K562 (cell line): ENCODE results near the gene ERC2. TPM values are rescaled to one million over a fixed set of nuclear protein-coding genes. Genes with fewer than 3 reads are reported as not detected.

Experiments
- ATAC-seq: fragments of 200-7000 bp; cut with Tn5 transposase; 3 replicates; pipeline ENCODE4 v1.9.1; 2020; ENCODE audit warnings: moderate library complexity
- BruUV-seq: library from RNA; stranded (reverse); fragments of 400-500 nt; replicated peaks from 2 replicates; lab custom pipeline; 2021; lab: Mats Ljungman, UMichigan
- CTCF ChIA-PET: fragments of 300-600 bp; formaldehyde crosslinking; extraction: SDS; loops from one replicate; lab custom pipeline; 2021; ENCODE audit warnings: low intra/inter-chr PET ratio; lab: Yijun Ruan, JAX
- POLR2A ChIA-PET: fragments of 300-600, 350-650 bp; sonication (Branson Sonifier 250); formaldehyde crosslinking; extraction: SDS; loops from one replicate; lab custom pipeline; 2021; ENCODE audit warnings: antibody characterized with exemption, inconsistent platforms; lab: Yijun Ruan, JAX
- DNase-seq, 4 experiments: peaks; one replicate each; pipeline versions ENCODE4 v3.0.0 to v3.0.0-alpha.2; 2011 to 2018; ENCODE audit warnings: low spot score in 3 of 4, mixed read lengths in 3 of 4; ENCODE audit errors: extremely low read depth in 1 of 4
- FAIRE-seq: peaks from 2 replicates; lab custom pipeline; 2011; peaks lifted over from hg19 to GRCh38; lab: Jason Lieb, UNC
- H2AFZ ChIP-seq: 2 replicates; pipeline ENCODE4 v1.6.0; 2011; ENCODE audit warnings: low read depth, low read length, control low read depth, inconsistent platforms
- H3K27ac ChIP-seq: fragments of 200-600 bp; 3 replicates; pipeline ENCODE4 v1.8.0; 2011; ENCODE audit warnings: low read depth, mild to moderate bottlenecking, control low read depth, inconsistent platforms, low read length, moderate library complexity, mixed read lengths; ENCODE audit errors: extremely low read depth
- H3K27me3 ChIP-seq, 2 experiments: fragments of 300-600 bp in 1 of 2; 2 replicates in 1 of 2; 3 replicates in 1 of 2; pipeline versions ENCODE4 v1.6.0 to v1.8.0; 2011; ENCODE audit warnings: inconsistent platforms in 2 of 2, low read length in 2 of 2, mild to moderate bottlenecking in 1 of 2, mixed read lengths in 1 of 2, moderate library complexity in 1 of 2; ENCODE audit not compliant: control insufficient read depth in 2 of 2, insufficient read depth in 2 of 2
- H3K36me3 ChIP-seq: fragments of 300-600 bp; 3 replicates; pipeline ENCODE4 v1.8.0; 2011; ENCODE audit warnings: mild to moderate bottlenecking, low read length, inconsistent platforms; ENCODE audit not compliant: control insufficient read depth, insufficient read depth
- H3K4me1 ChIP-seq, 2 experiments: fragments of 200-600 bp in 1 of 2; replicated peaks in 1 of 2; 2 replicates in 1 of 2; 3 replicates in 1 of 2; pipeline versions ENCODE4 v1.5.1 to v1.8.0; 2011; ENCODE audit warnings: inconsistent platforms in 2 of 2, low read length in 2 of 2, mild to moderate bottlenecking in 1 of 2, mixed read lengths in 1 of 2, moderate library complexity in 1 of 2; ENCODE audit not compliant: control insufficient read depth in 2 of 2, insufficient read depth in 2 of 2
- H3K4me2 ChIP-seq: 2 replicates; pipeline ENCODE4 v1.6.1; 2011; ENCODE audit warnings: low read length, control low read depth, inconsistent platforms, mixed read lengths; ENCODE audit not compliant: insufficient read depth
- H3K4me3 ChIP-seq: fragments of 200-600 bp; sonication (generic), shearing (Covaris generic); 2 replicates; pipeline ENCODE4 v1.5.1; 2016; ENCODE audit warnings: control low read depth, inconsistent platforms
- H3K79me2 ChIP-seq: fragments of 200-600 bp; 3 replicates; pipeline ENCODE4 v1.8.0; 2011; ENCODE audit warnings: low read length, inconsistent platforms; ENCODE audit not compliant: control insufficient read depth, insufficient read depth
- H3K9ac ChIP-seq, 2 experiments: 2 replicates each; pipeline versions ENCODE4 v1.6.0 to v1.6.1; 2011; ENCODE audit warnings: low read depth in 2 of 2, low read length in 2 of 2, control low read depth in 1 of 2, inconsistent platforms in 1 of 2, mild to moderate bottlenecking in 1 of 2, mixed read lengths in 1 of 2; ENCODE audit not compliant: insufficient read depth in 1 of 2
- H3K9me1 ChIP-seq: one replicate; pipeline ENCODE4 v1.6.0; 2011; ENCODE audit warnings: inconsistent platforms, mild to moderate bottlenecking, low read length, moderate library complexity; ENCODE audit not compliant: control insufficient read depth, insufficient read depth
- H3K9me3 ChIP-seq: replicated peaks from 2 replicates; pipeline ENCODE4 v1.5.1; 2011; ENCODE audit warnings: low read depth, low read length, inconsistent platforms; ENCODE audit not compliant: control insufficient read depth, insufficient read depth
- H4K20me1 ChIP-seq: replicated peaks from 2 replicates; pipeline ENCODE4 v1.6.1; 2011; ENCODE audit warnings: low read length, inconsistent platforms, mixed read lengths; ENCODE audit not compliant: control insufficient read depth, insufficient read depth
- ARNT ChIP-seq, 2 experiments: fragments of 450-650 bp; IDR thresholded peaks; 2 replicates each; pipeline ENCODE4 v1.6.1; 2016; ENCODE audit warnings: mild to moderate bottlenecking in 1 of 2
- CBFB ChIP-seq: sonication (generic); formaldehyde crosslinking; IDR thresholded peaks from 2 replicates; pipeline ENCODE4 v1.4.0; 2020; ENCODE audit warnings: mild to moderate bottlenecking, missing genetic modification reagents
- CREBBP ChIP-seq: IDR thresholded peaks from one replicate; pipeline ENCODE4 v1.6.1; 2012; ENCODE audit warnings: low read depth, mild to moderate bottlenecking, control low read depth, inconsistent platforms, low read length
- ESRRA ChIP-seq: fragments of 450-650 bp; IDR thresholded peaks from 2 replicates; pipeline ENCODE4 v1.6.1; 2014; ENCODE audit warnings: low read depth, mild to moderate bottlenecking, moderate library complexity, borderline replicate concordance
- EZH2 ChIP-seq: IDR thresholded peaks from 2 replicates; pipeline ENCODE4 v1.6.1; 2012; ENCODE audit warnings: low read depth, mild to moderate bottlenecking, inconsistent platforms, low read length, borderline replicate concordance
- JUND ChIP-seq, 2 experiments: IDR thresholded peaks; 2 replicates in 1 of 2; 3 replicates in 1 of 2; pipeline ENCODE4 v1.6.1; 2011; ENCODE audit warnings: borderline replicate concordance in 2 of 2, low read depth in 2 of 2, low read length in 2 of 2, improper control_type of control experiment in 1 of 2, missing biosample characterization in 1 of 2, missing genetic modification characterization in 1 of 2, missing genetic modification reagents in 1 of 2
- KDM1A ChIP-seq, 2 experiments: fragments of 450-650 bp; IDR thresholded peaks; 2 replicates each; pipeline ENCODE4 v1.6.1; 2016; ENCODE audit warnings: mild to moderate bottlenecking in 2 of 2
- KLF13 ChIP-seq: fragments of 450-650 bp; IDR thresholded peaks from 2 replicates; pipeline ENCODE4 v1.6.1; 2016; ENCODE audit warnings: missing genetic modification characterization, low read depth, mild to moderate bottlenecking, missing compliant biosample characterization, moderate library complexity, borderline replicate concordance
- PML ChIP-seq: IDR thresholded peaks from 2 replicates; pipeline ENCODE4 v1.6.1; 2012; ENCODE audit warnings: low read length, inconsistent platforms
- RBBP5 ChIP-seq: fragments of 200-600 bp; sonication (generic); IDR thresholded peaks from 2 replicates; pipeline ENCODE4 v1.6.1; 2012; ENCODE audit warnings: borderline replicate concordance, mild to moderate bottlenecking, low read length, control low read depth, inconsistent platforms; ENCODE audit not compliant: insufficient read depth, poor library complexity, severe bottlenecking
- TAF1 ChIP-seq: IDR thresholded peaks from 2 replicates; pipeline ENCODE4 v1.6.1; 2011; ENCODE audit warnings: mild to moderate bottlenecking, low read length, moderate library complexity; ENCODE audit not compliant: insufficient read depth, control insufficient read depth, severe bottlenecking; ENCODE audit errors: extremely low read depth
- TRIM24 ChIP-seq, 2 experiments: fragments of 450-650 bp; IDR thresholded peaks; 2 replicates each; pipeline ENCODE4 v1.6.1; 2016
- ZNF217 ChIP-seq: sonication (generic); formaldehyde crosslinking; IDR thresholded peaks from 2 replicates; pipeline ENCODE4 v1.8.0; 2022; ENCODE audit warnings: mild to moderate bottlenecking, missing genetic modification reagents
- WGBS: fragments of 100-300 bp; shearing (Covaris generic); methylation state at CpG from one replicate; pipeline ENCODE4 v1.1.6; 2016; ENCODE audit warnings: low coverage, mixed read lengths; ENCODE audit not compliant: insufficient coverage; ENCODE audit errors: missing lambda C conversion rate; 5-methylcytosine and 5-hydroxymethylcytosine counted together
- in situ Hi-C: fragments of 300-500 bp; cut with MboI; formaldehyde crosslinking; loops from 4 replicates; pipeline ENCODE4 v1.15.0; 2018; ENCODE audit warnings: inconsistent platforms, mixed read lengths
- intact Hi-C: fragments of 100-400 bp; cut with micrococcal nuclease; formaldehyde crosslinking; loops from 2 replicates; pipeline ENCODE4 v1.14.2; 2022
- polyA plus RNA-seq, 8 experiments: library from polyadenylated mRNA; depleted of rRNA in 4 of 8; stranded (reverse) in 5 of 8; unstranded in 3 of 8; fragments of >200 nt; fragmentation: Nextera tagmentation in 2 of 8; fragmentation: Illumina TruSeq in 1 of 8; extraction: Ambion mirVana in 2 of 8; extraction: Trizol in 1 of 8; gene quantifications; 2 replicates each; pipeline versions ENCODE4 v1.2.1 to v1.2.3, GENCODE V29; 2011 to 2014; ENCODE audit warnings: inconsistent platforms in 1 of 8, missing spikeins in 1 of 8
- total RNA-seq, 7 experiments: library from RNA; depleted of rRNA in 6 of 7; stranded (reverse); fragments of >200 nt in 6 of 7; fragmentation: Illumina TruSeq in 2 of 7; extraction: Trizol in 2 of 7; gene quantifications; 2 replicates each; pipeline versions ENCODE4 v1.2.1 to v1.2.3, GENCODE V29; 2011 to 2021; ENCODE audit warnings: low replicate concordance in 1 of 7
- TF ChIP-seq, protein P1 (sequence below): fragments of 250-450 bp; sonication (Bioruptor Pico); IDR thresholded peaks from 2 replicates; pipeline ENCODE4 v1.4.0; 2020; ENCODE audit warnings: borderline replicate concordance
- TF ChIP-seq, protein P2 (sequence below): sonication (generic); formaldehyde crosslinking; IDR thresholded peaks from 2 replicates; pipeline ENCODE4 v1.8.0; 2022; ENCODE audit warnings: mild to moderate bottlenecking, missing genetic modification reagents
- TF ChIP-seq, protein P3 (sequence below): fragments of 450-650 bp; formaldehyde crosslinking; IDR thresholded peaks from 2 replicates; pipeline ENCODE4 v1.4.0; 2022; ENCODE audit warnings: missing genetic modification characterization

ERC2 gene
- total and polyA plus RNA-seq, 9 of the 15 experiments (the other 6 are each of a cell fraction or from before 2014, with no cell fraction given) = 0.04 to 0.18 (median 0.07) TPM; not detected in 2

DNA sequence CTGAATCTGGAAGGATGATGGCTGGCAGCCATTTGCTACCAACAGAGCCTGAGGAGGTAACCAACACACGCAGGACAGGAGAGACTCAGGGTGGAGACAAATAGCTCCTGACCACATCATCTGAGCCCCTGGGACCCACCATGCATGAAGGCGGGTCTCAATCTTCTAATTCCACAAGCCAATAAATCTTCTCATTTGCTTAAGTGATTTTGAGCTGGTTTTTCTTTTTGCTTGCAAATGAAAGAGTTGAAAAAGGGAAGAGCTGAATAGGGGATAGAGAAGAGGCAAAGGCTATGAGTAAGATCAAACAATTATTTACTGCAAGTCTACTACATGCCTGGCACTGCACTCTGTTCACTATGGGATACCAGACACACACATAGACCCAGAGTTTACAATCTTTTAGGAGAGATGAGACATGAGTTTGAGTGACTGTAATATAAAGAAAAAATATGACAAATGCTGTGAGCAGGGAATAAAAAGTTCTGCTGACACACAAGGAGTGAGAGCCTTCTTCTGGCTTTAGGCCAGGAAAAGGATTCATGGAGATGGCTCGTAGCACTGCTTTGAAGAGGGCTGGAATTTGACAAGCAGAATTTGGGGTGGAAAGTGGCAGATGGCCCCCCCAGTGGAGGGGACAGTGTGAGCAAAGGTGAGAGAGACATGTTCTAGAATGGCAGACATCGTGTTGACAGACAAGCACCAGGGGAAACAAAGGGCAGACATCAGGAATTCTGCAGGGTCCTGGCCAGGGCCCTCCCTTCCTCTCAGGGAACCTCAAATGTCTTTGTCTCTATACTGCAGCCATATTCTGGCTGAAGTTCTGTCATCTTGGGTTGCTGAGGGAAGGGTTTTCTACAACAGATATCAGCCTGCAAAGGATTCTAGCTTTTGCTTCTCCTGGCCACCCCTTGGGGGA lies 911.4 kb downstream of the ERC2 start:
- H3K4me2 ChIP-seq = no peak overlapping the region
- no peaks in the 10 kb centered on the region for H3K4me1 ChIP-seq
- no peaks in the 10 kb centered on the region for H3K9me3 ChIP-seq
- H3K27me3 ChIP-seq = no peaks in the 10 kb centered on the region
- no peaks in the 10 kb centered on the region for H3K79me2 ChIP-seq
- H3K36me3 ChIP-seq = no peaks in the 10 kb centered on the region
- no TSS peak for BruUV-seq
- no peak overlapping the region for H2AFZ ChIP-seq
- no peaks in the 10 kb centered on the region for H3K9me1 ChIP-seq
- in situ Hi-C loops (no loop called here), intact Hi-C loops (no loop called here)
- POLR2A ChIA-PET = interaction anchor here (0.7 kb wide), 1 partner anchor 217 kb away, joined by 3 read pairs; no protein-coding TSS in a partner anchor
- DNase-seq (no peak), ATAC-seq (no peak), FAIRE-seq (no peak)
- H4K20me1 ChIP-seq = no peaks in the 10 kb centered on the region
- no peak overlapping the region for H3K4me3 ChIP-seq
- CTCF ChIA-PET = no interaction called here
- 3% methylated on average over 3 of the region's 4 CpGs for WGBS
- no peak overlapping the region for H3K27ac ChIP-seq
- H3K9ac ChIP-seq = no peak overlapping the region
- TF ChIP-seq, protein P1, sequence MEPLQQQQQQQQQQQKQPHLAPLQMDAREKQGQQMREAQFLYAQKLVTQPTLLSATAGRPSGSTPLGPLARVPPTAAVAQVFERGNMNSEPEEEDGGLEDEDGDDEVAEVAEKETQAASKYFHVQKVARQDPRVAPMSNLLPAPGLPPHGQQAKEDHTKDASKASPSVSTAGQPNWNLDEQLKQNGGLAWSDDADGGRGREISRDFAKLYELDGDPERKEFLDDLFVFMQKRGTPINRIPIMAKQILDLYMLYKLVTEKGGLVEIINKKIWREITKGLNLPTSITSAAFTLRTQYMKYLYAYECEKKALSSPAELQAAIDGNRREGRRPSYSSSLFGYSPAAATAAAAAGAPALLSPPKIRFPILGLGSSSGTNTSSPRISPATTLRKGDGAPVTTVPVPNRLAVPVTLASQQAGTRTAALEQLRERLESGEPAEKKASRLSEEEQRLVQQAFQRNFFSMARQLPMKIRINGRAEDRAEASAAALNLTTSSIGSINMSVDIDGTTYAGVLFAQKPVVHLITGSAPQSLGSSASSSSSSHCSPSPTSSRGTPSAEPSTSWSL (CRISPR knock-in tag) = no peak
- TF ChIP-seq, protein P2, sequence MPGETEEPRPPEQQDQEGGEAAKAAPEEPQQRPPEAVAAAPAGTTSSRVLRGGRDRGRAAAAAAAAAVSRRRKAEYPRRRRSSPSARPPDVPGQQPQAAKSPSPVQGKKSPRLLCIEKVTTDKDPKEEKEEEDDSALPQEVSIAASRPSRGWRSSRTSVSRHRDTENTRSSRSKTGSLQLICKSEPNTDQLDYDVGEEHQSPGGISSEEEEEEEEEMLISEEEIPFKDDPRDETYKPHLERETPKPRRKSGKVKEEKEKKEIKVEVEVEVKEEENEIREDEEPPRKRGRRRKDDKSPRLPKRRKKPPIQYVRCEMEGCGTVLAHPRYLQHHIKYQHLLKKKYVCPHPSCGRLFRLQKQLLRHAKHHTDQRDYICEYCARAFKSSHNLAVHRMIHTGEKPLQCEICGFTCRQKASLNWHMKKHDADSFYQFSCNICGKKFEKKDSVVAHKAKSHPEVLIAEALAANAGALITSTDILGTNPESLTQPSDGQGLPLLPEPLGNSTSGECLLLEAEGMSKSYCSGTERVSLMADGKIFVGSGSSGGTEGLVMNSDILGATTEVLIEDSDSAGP (CRISPR knock-in tag) = no peak
- TF ChIP-seq ARNT (IDR thresholded peaks at IDR 0.05) (no peak), JUND (IDR thresholded peaks at IDR 0.05; ENCODE audit: borderline replicate concordance, low read depth, low read length) (no peak), JUND (tag; IDR thresholded peaks at IDR 0.05; ENCODE audit: borderline replicate concordance, low read depth, low read length) (no peak), CREBBP (no peak), RBBP5 (no peak), PML (no peak), EZH2 (no peak), KDM1A (IDR thresholded peaks at IDR 0.05) (no peak), ESRRA (no peak), ZNF217 (CRISPR knock-in tag) (no peak), KLF13 (tag) (no peak), TAF1 (no peak), CBFB (no peak), TRIM24 (IDR thresholded peaks at IDR 0.05) (no peak)
- TF ChIP-seq, protein P3, sequence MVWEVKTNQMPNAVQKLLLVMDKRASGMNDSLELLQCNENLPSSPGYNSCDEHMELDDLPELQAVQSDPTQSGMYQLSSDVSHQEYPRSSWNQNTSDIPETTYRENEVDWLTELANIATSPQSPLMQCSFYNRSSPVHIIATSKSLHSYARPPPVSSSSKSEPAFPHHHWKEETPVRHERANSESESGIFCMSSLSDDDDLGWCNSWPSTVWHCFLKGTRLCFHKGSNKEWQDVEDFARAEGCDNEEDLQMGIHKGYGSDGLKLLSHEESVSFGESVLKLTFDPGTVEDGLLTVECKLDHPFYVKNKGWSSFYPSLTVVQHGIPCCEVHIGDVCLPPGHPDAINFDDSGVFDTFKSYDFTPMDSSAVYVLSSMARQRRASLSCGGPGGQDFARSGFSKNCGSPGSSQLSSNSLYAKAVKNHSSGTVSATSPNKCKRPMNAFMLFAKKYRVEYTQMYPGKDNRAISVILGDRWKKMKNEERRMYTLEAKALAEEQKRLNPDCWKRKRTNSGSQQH (CRISPR knock-in tag) = no peak
